Neuronal stem cell (in vitro differentiated cells): ENCODE results near the gene ATG4B.

ENCODE experiments used
- DNase-seq: peaks from one replicate; pipeline ENCODE4 v3.0.0-alpha.2; 2013; ENCODE audit warnings: low spot score
- H2AFZ ChIP-seq: one replicate; pipeline ENCODE4 v1.6.1; 2013; ENCODE audit warnings: mild to moderate bottlenecking, low read length, inconsistent platforms
- H2AK5ac ChIP-seq: 2 replicates; pipeline ENCODE4 v1.6.1; 2013; ENCODE audit warnings: low read depth, mild to moderate bottlenecking, inconsistent platforms, low read length, moderate library complexity, mixed read lengths
- H2BK120ac ChIP-seq: 2 replicates; pipeline ENCODE4 v1.6.1; 2013; ENCODE audit warnings: low read depth, mild to moderate bottlenecking, inconsistent platforms, low read length, moderate library complexity, mixed read lengths
- H2BK12ac ChIP-seq: one replicate; pipeline ENCODE4 v1.6.1; 2013; ENCODE audit warnings: low read length, inconsistent platforms
- H2BK15ac ChIP-seq: 2 replicates; pipeline ENCODE4 v1.6.1; 2013; ENCODE audit warnings: mild to moderate bottlenecking, low read length, inconsistent platforms, mixed read lengths
- H2BK5ac ChIP-seq: one replicate; pipeline ENCODE4 v1.6.1; 2013; ENCODE audit warnings: inconsistent platforms, mild to moderate bottlenecking, low read length, moderate library complexity
- H3K14ac ChIP-seq: one replicate; pipeline ENCODE4 v1.6.1; 2013; ENCODE audit warnings: low read length, inconsistent platforms
- H3K18ac ChIP-seq: 2 replicates; pipeline ENCODE4 v1.6.1; 2013; ENCODE audit warnings: low read length, inconsistent platforms
- H3K23ac ChIP-seq: 2 replicates; pipeline ENCODE4 v1.6.1; 2013; ENCODE audit warnings: low read depth, mild to moderate bottlenecking, mixed read lengths, low read length, inconsistent platforms; ENCODE audit not compliant: poor library complexity
- H3K27ac ChIP-seq: replicated peaks from 3 replicates; pipeline ENCODE4 v1.5.1; 2013; ENCODE audit warnings: low read length, inconsistent platforms
- H3K27me3 ChIP-seq, 3 experiments: 2 replicates each; pipeline ENCODE4 v1.6.1; 2013; ENCODE audit warnings: low read length in 3 of 3, mild to moderate bottlenecking in 2 of 3, inconsistent platforms in 1 of 3, low read depth in 1 of 3, mixed read lengths in 1 of 3, moderate library complexity in 1 of 3; ENCODE audit not compliant: control insufficient read depth in 3 of 3, insufficient read depth in 3 of 3
- H3K36me3 ChIP-seq, 2 donors: replicated peaks in 1 of 2; 2 replicates each; pipeline ENCODE4 v1.6.1; 2013; ENCODE audit warnings: low read length in 2 of 2; ENCODE audit not compliant: control insufficient read depth in 2 of 2, insufficient read depth in 2 of 2
- H3K4ac ChIP-seq: 2 replicates; pipeline ENCODE4 v1.6.1; 2013; ENCODE audit warnings: inconsistent platforms, mild to moderate bottlenecking, low read length, moderate library complexity
- H3K4me1 ChIP-seq, 2 donors: 1 replicate in 1 of 2; 2 replicates in 1 of 2; pipeline ENCODE4 v1.6.1; 2013; ENCODE audit warnings: low read length in 2 of 2, low read depth in 1 of 2; ENCODE audit not compliant: control insufficient read depth in 2 of 2, insufficient read depth in 1 of 2
- H3K4me2 ChIP-seq: one replicate; pipeline ENCODE4 v1.6.1; 2013; ENCODE audit warnings: mild to moderate bottlenecking, low read length, inconsistent platforms; ENCODE audit not compliant: insufficient read depth, poor library complexity, severe bottlenecking
- H3K4me3 ChIP-seq, 2 donors: 2 replicates each; pipeline ENCODE4 v1.5.1; 2013; ENCODE audit warnings: low read length in 2 of 2, mild to moderate bottlenecking in 2 of 2, inconsistent platforms in 1 of 2, moderate library complexity in 1 of 2
- H3K79me1 ChIP-seq: one replicate; pipeline ENCODE4 v1.6.1; 2013; ENCODE audit warnings: low read depth, mild to moderate bottlenecking, inconsistent platforms, low read length, moderate library complexity
- H3K9ac ChIP-seq: one replicate; pipeline ENCODE4 v1.6.1; 2013; ENCODE audit warnings: mild to moderate bottlenecking, low read depth, low read length, inconsistent platforms; ENCODE audit not compliant: poor library complexity
- H3K9me3 ChIP-seq, 2 donors: replicated peaks in 1 of 2; 2 replicates each; pipeline versions ENCODE3 to v1.6.1; 2013; ENCODE audit warnings: low read length in 2 of 2, mild to moderate bottlenecking in 2 of 2, inconsistent platforms in 1 of 2, low read depth in 1 of 2, mixed read lengths in 1 of 2, moderate library complexity in 1 of 2; ENCODE audit not compliant: control insufficient read depth in 2 of 2, insufficient read depth in 1 of 2
- H4K8ac ChIP-seq: one replicate; pipeline ENCODE4 v1.6.1; 2013; ENCODE audit warnings: low read depth, mild to moderate bottlenecking, inconsistent platforms, low read length, moderate library complexity
- H4K91ac ChIP-seq: one replicate; pipeline ENCODE4 v1.6.1; 2013; ENCODE audit warnings: low read length, low read depth, mild to moderate bottlenecking, inconsistent platforms; ENCODE audit not compliant: poor library complexity
- WGBS, 2 donors: extraction: QIAGEN DNeasy Blood & Tissue Kit; methylation state at CpG; one replicate each; pipeline ENCODE4 v1.1.7; 2013; ENCODE audit warnings: missing lambda C conversion rate in 2 of 2, mixed read lengths in 1 of 2; ENCODE audit not compliant: insufficient read length in 2 of 2, insufficient replicate concordance in 1 of 2; ENCODE audit errors: extremely low coverage in 2 of 2; 5-methylcytosine and 5-hydroxymethylcytosine counted together

Gene ATG4B

GRCh38 chr2:241608881-241609280, 28.6 kb upstream of the ATG4B start:
- no peak overlapping the region for H2BK5ac ChIP-seq
- H3K79me1 ChIP-seq = peaks cover 10% of the 10 kb centered on the region
- DNase-seq = no peak
- no peaks in the 10 kb centered on the region for H3K9me3 ChIP-seq
- no peak overlapping the region for H3K4ac ChIP-seq
- H2AFZ ChIP-seq = no peak overlapping the region
- WGBS, 2 donors = no CpG with 5 or more reads among the region's 10 CpGs
- H3K18ac ChIP-seq = no peak overlapping the region
- H3K4me3 ChIP-seq = no peak overlapping the region
- H4K91ac ChIP-seq = peak overlapping the region; percentile 94
- H2AK5ac ChIP-seq = peak overlapping the region; percentile 78
- peak overlapping the region; percentile 3 for H3K9ac ChIP-seq
- H2BK120ac ChIP-seq = no peak overlapping the region
- H3K14ac ChIP-seq = no peak overlapping the region
- H2BK15ac ChIP-seq = no peak overlapping the region
- H3K4me2 ChIP-seq = no peak overlapping the region
- H3K36me3 ChIP-seq = peaks cover 3 to 42% of the 10 kb centered on the region in 2 donors
- no peaks in the 10 kb centered on the region for H3K27me3 ChIP-seq
- peaks cover 0 to 4% of the 10 kb centered on the region in 2 donors for H3K4me1 ChIP-seq
- H3K23ac ChIP-seq = peak overlapping the region; percentile 49
- H4K8ac ChIP-seq = peak overlapping the region; percentile 82
- H3K27ac ChIP-seq = no peak overlapping the region
- peak overlapping the region; percentile 1 for H2BK12ac ChIP-seq

- H2BK12ac ChIP-seq = no peak overlapping the region
- H2BK5ac ChIP-seq = peak overlapping the region; percentile 21
- peaks cover 10% of the 10 kb centered on the region for H3K79me1 ChIP-seq
- peak overlapping the region; percentile 57 for H3K27ac ChIP-seq
- H4K91ac ChIP-seq = no peak overlapping the region
- no peak overlapping the region for H2BK15ac ChIP-seq
- H3K27me3 ChIP-seq = no peaks in the 10 kb centered on the region
- H3K9ac ChIP-seq = peak overlapping the region; percentile 70
- H3K4me3 ChIP-seq = peak overlapping the region in 1 of 2 donors; percentile 76
- H2AK5ac ChIP-seq = peak overlapping the region; percentile 97
- H4K8ac ChIP-seq = no peak overlapping the region
- peak overlapping the region; percentile 97 for H3K18ac ChIP-seq
- no peak overlapping the region for H3K14ac ChIP-seq
- peaks cover 3 to 34% of the 10 kb centered on the region in 2 donors for H3K36me3 ChIP-seq
- H3K4me1 ChIP-seq = peaks cover 0 to 4% of the 10 kb centered on the region in 2 donors
- no peak overlapping the region for H2BK120ac ChIP-seq
- DNase-seq = peak; percentile 89
- no peaks in the 10 kb centered on the region for H3K9me3 ChIP-seq
- H3K4ac ChIP-seq = no peak overlapping the region
- no peak overlapping the region for H3K23ac ChIP-seq
- H2AFZ ChIP-seq = no peak overlapping the region
- H3K4me2 ChIP-seq = peak overlapping the region; percentile 83
- whole genome bisulfite sequencing, 2 donors = no CpG with 5 or more reads among the region's 76 CpGs
Measured at GRCh38 chr2:241609859-241610793, 27.4 kb upstream of the ATG4B start.

DNA sequence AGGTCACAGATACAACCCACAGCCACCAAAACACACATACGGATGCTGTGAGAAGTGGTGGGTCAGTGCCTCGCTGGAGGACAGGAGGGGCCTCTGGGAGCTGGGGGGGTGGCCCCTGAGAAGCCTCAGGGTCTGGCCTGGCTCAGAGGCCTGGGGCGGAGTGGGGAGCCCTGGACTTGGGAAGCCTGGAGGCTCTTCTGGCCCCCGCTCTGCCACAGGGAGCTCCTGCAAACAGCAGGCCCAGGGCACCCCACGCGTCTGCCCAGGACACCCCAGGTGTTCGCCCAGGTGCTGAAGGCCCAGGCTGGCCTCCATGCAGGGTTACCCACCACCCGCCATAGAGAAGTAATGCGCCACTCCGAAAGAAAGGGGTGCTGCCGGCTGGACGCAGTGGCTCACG, 26.4 kb upstream of the ATG4B start:
- Histone ChIP-seq H3K23ac (no peak overlapping the region), H3K4me2 (no peak overlapping the region), H3K79me1 (peaks cover 13% of the 10 kb centered on the region), H3K18ac (no peak overlapping the region), H2BK5ac (no peak overlapping the region), H3K4ac (no peak overlapping the region), H4K8ac (no peak overlapping the region), H3K27me3 (no peaks in the 10 kb centered on the region), H4K91ac (no peak overlapping the region), H2AK5ac (peak overlapping the region; percentile 86), H3K36me3 (peaks cover 2 to 25% of the 10 kb centered on the region in 2 donors), H2BK12ac (no peak overlapping the region), H3K14ac (peak overlapping the region; percentile 76), H2BK120ac (no peak overlapping the region), H3K27ac (no peak overlapping the region), H2AFZ (no peak overlapping the region), H3K9ac (no peak overlapping the region), H3K9me3 (no peaks in the 10 kb centered on the region), H2BK15ac (no peak overlapping the region), H3K4me1 (peaks cover 0 to 4% of the 10 kb centered on the region in 2 donors), H3K4me3 (no peak overlapping the region)
- DNase-seq = no peak
- no CpG with 5 or more reads among the region's 13 CpGs for WGBS, 2 donors
